NCI-H82 treated with DMSO at 0.1 percent for 48 hours (cell line): ENCODE data around the gene ZBTB16.
A peak's percentile ranks its signal among the peaks of the same experiment; 100 is the strongest.

Source experiments
- DNase-seq: peaks from one replicate; lab custom pipeline; 2025; ENCODE audit not compliant: unreplicated experiment; lab: John Stamatoyannopoulos, UW

The ZBTB16 gene

GRCh38 chr11:114255289-114255688 is 195.8 kb downstream of the ZBTB16 start:
- DNase-seq = no peak

- DNase-seq = no peak
These were observed 196.9 kb downstream of the ZBTB16 start for GRCh38 chr11:114256176-114256966.

- no peak for DNase-seq
These were observed 197.4 kb downstream of the ZBTB16 start for GRCh38 chr11:114256967-114257286.

GRCh38 chr11:114257621-114258558 is 198.4 kb downstream of the ZBTB16 start:
- DNase-seq = peak; percentile 50

GRCh38 chr11:114258696-114259095 is 199.2 kb downstream of the ZBTB16 start:
- DNase-seq = no peak

- DNase-seq = no peak
These were observed 199.6 kb downstream of the ZBTB16 start for GRCh38 chr11:114259124-114259526.

- peak; percentile 54 for DNase-seq
These were observed 200.1 kb downstream of the ZBTB16 start for GRCh38 chr11:114259551-114259983.

- no peak for DNase-seq
These were observed 200.6 kb downstream of the ZBTB16 start for GRCh38 chr11:114260077-114260476.

- DNase-seq = no peak
These were observed 201.0 kb downstream of the ZBTB16 start for GRCh38 chr11:114260483-114260882.

GRCh38 chr11:114261791-114262190 is 202.3 kb downstream of the ZBTB16 start:
- DNase-seq = no peak

- DNase-seq = peak; percentile 9
These were observed 203.4 kb downstream of the ZBTB16 start for GRCh38 chr11:114262681-114263512.

- no peak for DNase-seq
These were observed 204.1 kb downstream of the ZBTB16 start for GRCh38 chr11:114263513-114264170.

GRCh38 chr11:114264381-114264780 is 204.9 kb downstream of the ZBTB16 start:
- DNase-seq = no peak

- DNase-seq = no peak
These were observed 205.8 kb downstream of the ZBTB16 start for GRCh38 chr11:114265122-114265878.

- DNase-seq = no peak
These were observed 210.0 kb downstream of the ZBTB16 start for GRCh38 chr11:114269498-114269897.

- DNase-seq = no peak
These were observed 211.2 kb downstream of the ZBTB16 start for GRCh38 chr11:114270531-114271270.

- DNase-seq = no peak
These were observed 211.8 kb downstream of the ZBTB16 start for GRCh38 chr11:114271316-114271715.

- DNase-seq = no peak
These were observed 212.8 kb downstream of the ZBTB16 start for GRCh38 chr11:114272311-114272710.

GRCh38 chr11:114273071-114273470 is 213.6 kb downstream of the ZBTB16 start:
- no peak for DNase-seq
